ENCODE measurements around the gene DHRSX. TPM values are rescaled to one million over a fixed set of nuclear protein-coding genes. Genes with fewer than 3 reads are reported as not detected.

The DHRSX gene
- total RNA-seq, 2 donors from 2014 or later, result 36.5 to 45.4 TPM

DNA sequence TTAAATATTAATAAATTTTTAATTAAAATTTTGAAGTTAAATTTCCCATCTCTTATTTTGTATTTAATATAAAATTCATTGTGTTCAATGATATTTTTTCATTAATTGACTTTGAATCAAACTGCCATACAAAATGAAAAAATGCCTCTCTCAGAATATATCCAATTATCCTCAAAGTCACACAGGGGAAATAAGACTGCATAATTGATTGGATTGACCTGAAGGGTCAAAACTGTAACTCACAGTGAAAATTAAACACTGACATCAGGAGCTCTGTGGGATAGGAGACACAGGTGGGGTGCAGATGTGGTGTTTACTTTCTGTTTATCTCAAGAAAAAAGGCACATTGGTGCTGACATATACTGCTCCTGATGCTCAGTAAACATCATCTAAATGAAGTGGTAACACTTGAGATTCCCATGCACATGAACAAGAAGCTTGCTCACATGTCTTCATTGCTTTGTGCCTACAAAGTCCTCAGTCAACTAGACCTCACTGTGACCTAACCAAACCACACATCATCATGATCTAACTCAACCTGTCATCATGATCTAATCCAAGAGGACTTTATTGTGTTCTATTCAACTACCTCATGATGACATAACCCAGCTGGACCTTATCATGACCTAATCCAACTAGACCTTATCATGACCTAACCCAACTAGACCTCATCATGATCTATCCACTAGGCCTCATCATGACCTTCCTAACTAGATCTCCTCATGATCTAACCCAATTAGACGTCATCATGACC lies 83.7 kb downstream of the DHRSX start:
- TF ChIP-seq, protein P1, sequence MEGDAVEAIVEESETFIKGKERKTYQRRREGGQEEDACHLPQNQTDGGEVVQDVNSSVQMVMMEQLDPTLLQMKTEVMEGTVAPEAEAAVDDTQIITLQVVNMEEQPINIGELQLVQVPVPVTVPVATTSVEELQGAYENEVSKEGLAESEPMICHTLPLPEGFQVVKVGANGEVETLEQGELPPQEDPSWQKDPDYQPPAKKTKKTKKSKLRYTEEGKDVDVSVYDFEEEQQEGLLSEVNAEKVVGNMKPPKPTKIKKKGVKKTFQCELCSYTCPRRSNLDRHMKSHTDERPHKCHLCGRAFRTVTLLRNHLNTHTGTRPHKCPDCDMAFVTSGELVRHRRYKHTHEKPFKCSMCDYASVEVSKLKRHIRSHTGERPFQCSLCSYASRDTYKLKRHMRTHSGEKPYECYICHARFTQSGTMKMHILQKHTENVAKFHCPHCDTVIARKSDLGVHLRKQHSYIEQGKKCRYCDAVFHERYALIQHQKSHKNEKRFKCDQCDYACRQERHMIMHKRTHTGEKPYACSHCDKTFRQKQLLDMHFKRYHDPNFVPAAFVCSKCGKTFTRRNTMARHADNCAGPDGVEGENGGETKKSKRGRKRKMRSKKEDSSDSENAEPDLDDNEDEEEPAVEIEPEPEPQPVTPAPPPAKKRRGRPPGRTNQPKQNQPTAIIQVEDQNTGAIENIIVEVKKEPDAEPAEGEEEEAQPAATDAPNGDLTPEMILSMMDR (conservative IDR thresholded peaks at IDR 0.05), result no peak
- no peaks in the 10 kb centered on the region for H3K27me3 ChIP-seq (ENCODE audit: control insufficient read depth, insufficient read depth, low read length, poor library complexity, severe bottlenecking)
- H3K9me3 ChIP-seq (ENCODE audit: control insufficient read depth, low read length), result no peaks in the 10 kb centered on the region
- no peaks in the 10 kb centered on the region for H3K27me3 Mint-ChIP-seq (ENCODE audit: insufficient read depth)
- no peak overlapping the region for H3K4me3 Mint-ChIP-seq
- H3K9ac ChIP-seq (ENCODE audit: extremely low read depth, low read length, poor library complexity, severe bottlenecking), result no peak overlapping the region
- H3K27ac ChIP-seq (ENCODE audit: low read depth, low read length), result no peak overlapping the region
- 90 to 95% methylated on average over 1 of the region's 1 CpG for WGBS, 2 experiments (ENCODE audit: insufficient coverage in 1 of 2, insufficient read length in 1 of 2)
- H3K9me3 Mint-ChIP-seq, result no peaks in the 10 kb centered on the region
- peaks cover 20% of the 10 kb centered on the region for H3K36me3 Mint-ChIP-seq (ENCODE audit: low read depth)
- H3K4me3 ChIP-seq (ENCODE audit: low read length), result no peak overlapping the region
- no peak for DNase-seq
- H3K4me1 Mint-ChIP-seq, result no peaks in the 10 kb centered on the region
- H3K27ac Mint-ChIP-seq, result no peak overlapping the region
- H3K4me1 ChIP-seq (ENCODE audit: control insufficient read depth, insufficient read depth, low read length), result no peaks in the 10 kb centered on the region
- peaks cover 6% of the 10 kb centered on the region for H3K36me3 ChIP-seq (ENCODE audit: control insufficient read depth, insufficient read depth, low read length)

DNA sequence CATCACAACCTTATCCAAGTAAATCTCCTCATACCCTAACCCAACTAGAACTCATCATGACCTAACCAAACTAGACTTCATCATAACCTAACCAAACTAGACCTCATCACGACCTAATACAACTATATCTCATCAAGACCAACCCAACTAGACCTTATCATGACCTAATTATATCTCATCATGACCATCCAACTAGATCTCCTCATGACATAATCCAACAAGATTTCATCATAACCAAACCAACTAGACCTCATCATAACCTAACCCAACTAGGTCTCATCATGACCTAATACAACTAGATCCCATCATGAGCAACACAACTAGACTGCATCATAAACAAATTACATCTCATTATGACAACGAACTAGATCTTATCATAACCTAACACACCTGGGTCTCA lies 86.4 kb downstream of the DHRSX start:
- no peaks in the 10 kb centered on the region for H3K4me1 ChIP-seq (ENCODE audit: control insufficient read depth, insufficient read depth, low read length)
- Mint-ChIP-seq H3K27ac (no peak overlapping the region), H3K4me1 (peaks cover 13% of the 10 kb centered on the region), H3K36me3 (ENCODE audit: low read depth) (peaks cover 11% of the 10 kb centered on the region), H3K9me3 (no peaks in the 10 kb centered on the region), H3K27me3 (ENCODE audit: insufficient read depth) (no peaks in the 10 kb centered on the region), H3K4me3 (no peak overlapping the region)
- no peaks in the 10 kb centered on the region for H3K27me3 ChIP-seq (ENCODE audit: control insufficient read depth, insufficient read depth, low read length, poor library complexity, severe bottlenecking)
- 85 to 100% methylated on average over 1 to 2 of the region's 2 CpGs for WGBS, 2 experiments (ENCODE audit: insufficient coverage in 1 of 2, insufficient read length in 1 of 2)
- H3K36me3 ChIP-seq (ENCODE audit: control insufficient read depth, insufficient read depth, low read length), result no peaks in the 10 kb centered on the region
- no peak for DNase-seq
- TF ChIP-seq, protein P1 (conservative IDR thresholded peaks at IDR 0.05), result no peak
- H3K9ac ChIP-seq (ENCODE audit: extremely low read depth, low read length, poor library complexity, severe bottlenecking), result no peak overlapping the region
- H3K27ac ChIP-seq (ENCODE audit: low read depth, low read length), result no peak overlapping the region
- H3K9me3 ChIP-seq (ENCODE audit: control insufficient read depth, low read length), result no peaks in the 10 kb centered on the region
- H3K4me3 ChIP-seq (ENCODE audit: low read length), result no peak overlapping the region

- Histone ChIP-seq H3K4me1 (ENCODE audit: control insufficient read depth, insufficient read depth, low read length) (no peaks in the 10 kb centered on the region), H3K27me3 (ENCODE audit: control insufficient read depth, insufficient read depth, low read length, poor library complexity, severe bottlenecking) (no peaks in the 10 kb centered on the region), H3K9me3 (ENCODE audit: control insufficient read depth, low read length) (no peaks in the 10 kb centered on the region), H3K9ac (ENCODE audit: extremely low read depth, low read length, poor library complexity, severe bottlenecking) (no peak overlapping the region), H3K36me3 (ENCODE audit: control insufficient read depth, insufficient read depth, low read length) (no peaks in the 10 kb centered on the region), H3K27ac (ENCODE audit: low read depth, low read length) (no peak overlapping the region), H3K4me3 (ENCODE audit: low read length) (no peak overlapping the region)
- WGBS, 2 experiments (ENCODE audit: insufficient coverage in 1 of 2, insufficient read length in 1 of 2), result 89 to 95% methylated on average over 2 of the region's 2 CpGs
- no peak for DNase-seq
- peaks cover 13% of the 10 kb centered on the region for H3K4me1 Mint-ChIP-seq
- H3K36me3 Mint-ChIP-seq (ENCODE audit: low read depth), result peaks cover 14% of the 10 kb centered on the region
- H3K4me3 Mint-ChIP-seq, result no peak overlapping the region
- no peak overlapping the region for H3K27ac Mint-ChIP-seq
- H3K9me3 Mint-ChIP-seq, result no peaks in the 10 kb centered on the region
- TF ChIP-seq, protein P1 (conservative IDR thresholded peaks at IDR 0.05), result no peak
- no peaks in the 10 kb centered on the region for H3K27me3 Mint-ChIP-seq (ENCODE audit: insufficient read depth)
These were observed 86.8 kb downstream of the DHRSX start for GRCh38 chrX:2413969-2414368.

Data from endodermal cell (in vitro differentiated cells).